Gastroesophageal sphincter (tissue), 3 donors: ENCODE results near the gene MXI1.

Source experiments
- POLR2AphosphoS5 ChIP-seq: sonication (generic); formaldehyde crosslinking; IDR thresholded peaks from one replicate; pipeline ENCODE4 v1.6.1; 2017; ENCODE audit warnings: antibody characterized with exemption
- TF ChIP-seq, protein P1 (sequence below), 4 experiments: fragments of 200-600 bp in 2 of 4; fragments of 450-650 bp in 2 of 4; sonication (generic) in 1 of 4; IDR thresholded peaks; one replicate each; pipeline ENCODE4 v1.5.1; 2017 to 2019; ENCODE audit warnings: antibody characterized with exemption in 4 of 4, mild to moderate bottlenecking in 2 of 4, moderate library complexity in 2 of 4

DNA sequence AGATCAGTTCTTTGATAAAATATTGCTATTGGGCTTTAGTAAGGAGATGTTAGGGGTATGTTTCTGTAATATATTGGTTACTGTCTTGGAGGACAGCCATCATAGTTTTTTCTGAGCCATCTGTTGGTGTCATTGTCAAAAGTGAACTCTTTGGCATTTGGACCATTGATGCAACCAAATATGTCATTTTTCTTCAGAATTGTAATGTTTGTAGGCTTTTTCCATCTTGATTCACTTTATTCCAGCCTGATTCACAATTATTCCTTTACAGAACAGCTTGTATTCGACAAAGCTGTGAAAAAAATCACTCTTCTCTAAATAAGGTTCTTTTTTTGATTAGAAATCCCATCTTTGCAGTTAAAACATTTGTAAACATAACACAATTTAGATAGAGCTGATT, 59.9 kb downstream of the MXI1 start:
- TF ChIP-seq, protein P1, sequence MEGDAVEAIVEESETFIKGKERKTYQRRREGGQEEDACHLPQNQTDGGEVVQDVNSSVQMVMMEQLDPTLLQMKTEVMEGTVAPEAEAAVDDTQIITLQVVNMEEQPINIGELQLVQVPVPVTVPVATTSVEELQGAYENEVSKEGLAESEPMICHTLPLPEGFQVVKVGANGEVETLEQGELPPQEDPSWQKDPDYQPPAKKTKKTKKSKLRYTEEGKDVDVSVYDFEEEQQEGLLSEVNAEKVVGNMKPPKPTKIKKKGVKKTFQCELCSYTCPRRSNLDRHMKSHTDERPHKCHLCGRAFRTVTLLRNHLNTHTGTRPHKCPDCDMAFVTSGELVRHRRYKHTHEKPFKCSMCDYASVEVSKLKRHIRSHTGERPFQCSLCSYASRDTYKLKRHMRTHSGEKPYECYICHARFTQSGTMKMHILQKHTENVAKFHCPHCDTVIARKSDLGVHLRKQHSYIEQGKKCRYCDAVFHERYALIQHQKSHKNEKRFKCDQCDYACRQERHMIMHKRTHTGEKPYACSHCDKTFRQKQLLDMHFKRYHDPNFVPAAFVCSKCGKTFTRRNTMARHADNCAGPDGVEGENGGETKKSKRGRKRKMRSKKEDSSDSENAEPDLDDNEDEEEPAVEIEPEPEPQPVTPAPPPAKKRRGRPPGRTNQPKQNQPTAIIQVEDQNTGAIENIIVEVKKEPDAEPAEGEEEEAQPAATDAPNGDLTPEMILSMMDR (IDR thresholded peaks at IDR 0.05) = no peak
- TF ChIP-seq POLR2AphosphoS5 = no peak
